Smooth muscle cell of the brain vasculature (primary cell): ENCODE measurements around the gene IL12RB2.

Source experiments
- DNase-seq: peaks from one replicate; pipeline ENCODE4 v3.0.0-alpha.2; 2012; ENCODE audit warnings: low read depth, low spot score

The IL12RB2 gene

DNA sequence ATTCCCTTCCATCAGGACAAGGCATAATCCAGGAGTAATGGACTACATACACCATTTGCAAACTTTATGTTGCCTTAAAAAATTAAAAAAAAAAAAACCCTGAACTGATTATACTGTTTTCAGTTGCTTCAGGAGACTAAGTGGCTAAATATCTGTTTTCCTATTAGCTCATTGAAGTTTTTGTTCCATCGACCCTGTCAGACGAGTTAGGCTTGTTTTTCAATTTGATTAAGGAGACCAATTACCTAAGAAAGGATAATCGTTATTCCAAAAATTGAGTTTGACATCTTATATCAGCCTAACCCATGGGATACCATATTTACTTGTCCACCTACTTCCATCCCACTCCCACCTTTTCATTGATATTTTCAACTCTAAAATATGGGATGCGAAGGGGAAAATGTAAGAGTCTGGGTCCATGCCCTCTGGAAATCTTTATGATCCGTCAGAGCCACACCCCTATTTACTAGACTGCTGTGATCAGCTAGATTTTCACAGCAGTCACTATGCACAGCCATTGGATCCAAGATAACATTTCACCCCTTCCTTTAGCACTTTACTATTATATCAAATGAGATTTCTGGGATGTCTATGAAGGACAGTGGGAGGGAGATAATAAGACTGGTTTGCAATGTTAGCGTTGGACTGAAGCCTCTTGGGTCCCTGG is 41.0 kb downstream of the IL12RB2 start:
- DNase-seq = no peak

DNA sequence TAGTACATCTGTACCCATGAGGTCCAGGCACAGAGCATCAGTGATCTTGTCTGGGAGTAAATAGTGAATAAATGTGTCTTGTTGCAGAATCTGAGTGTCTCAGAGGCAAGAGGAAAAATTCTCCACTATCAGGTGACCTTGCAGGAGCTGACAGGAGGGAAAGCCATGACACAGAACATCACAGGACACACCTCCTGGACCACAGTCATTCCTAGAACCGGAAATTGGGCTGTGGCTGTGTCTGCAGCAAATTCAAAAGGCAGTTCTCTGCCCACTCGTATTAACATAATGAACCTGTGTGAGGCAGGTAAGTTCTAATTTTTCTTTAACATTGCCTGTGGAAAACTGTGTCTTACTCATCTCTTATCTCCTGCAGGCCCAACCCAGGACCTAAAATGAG is 43.1 kb downstream of the IL12RB2 start:
- no peak for DNase-seq

DNA sequence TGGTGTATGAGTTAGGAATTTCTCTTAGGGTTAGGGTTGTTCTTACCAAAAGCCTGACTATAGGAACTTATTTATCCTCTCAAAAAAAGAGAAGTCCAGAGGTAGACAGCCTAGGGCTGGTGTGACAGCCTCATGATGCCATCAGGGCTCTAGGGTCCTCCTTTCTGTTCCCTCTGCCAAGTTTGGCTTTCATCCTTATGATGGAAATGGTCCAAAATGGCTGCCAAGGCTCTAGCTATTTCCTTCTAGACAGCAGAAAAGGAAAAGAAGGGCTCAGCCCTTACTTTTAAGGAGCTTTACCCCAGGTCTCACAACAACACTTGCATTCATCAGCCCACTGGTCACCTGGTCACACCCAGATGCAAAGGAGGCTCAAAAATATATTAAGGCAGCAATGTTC is 44.5 kb downstream of the IL12RB2 start:
- DNase-seq = no peak

DNA sequence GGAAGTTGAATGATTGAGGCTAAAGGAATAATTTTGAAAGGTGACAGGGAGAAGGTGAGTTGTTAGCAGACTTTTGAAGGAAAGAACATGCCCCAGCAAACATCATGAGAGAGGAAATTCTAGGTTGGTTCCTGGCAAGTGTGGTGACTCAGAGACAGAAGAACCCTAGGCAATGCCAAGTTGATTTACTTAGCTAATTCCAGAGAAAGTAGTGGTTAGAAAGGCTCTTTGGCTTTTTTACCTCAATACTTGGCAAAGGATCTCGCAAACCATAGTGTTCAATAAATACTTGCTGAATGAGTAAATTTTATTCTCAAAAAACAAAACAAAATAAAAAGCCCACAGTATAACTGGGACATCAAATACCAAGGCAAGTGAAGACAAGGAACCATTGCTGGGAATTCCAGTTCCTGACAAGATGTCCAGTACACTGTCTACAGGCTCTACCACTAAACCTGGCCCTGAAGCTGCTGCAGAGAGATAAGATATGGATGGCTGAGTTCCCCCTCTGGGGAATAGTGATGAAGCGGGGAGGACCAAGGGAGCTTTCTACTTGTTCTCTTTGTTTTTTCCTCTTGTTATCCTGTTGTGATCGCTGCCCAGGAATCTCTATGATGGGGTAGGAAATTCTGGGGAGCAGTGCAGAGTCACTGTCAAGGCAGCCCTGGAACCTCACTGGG is 48.2 kb downstream of the IL12RB2 start:
- DNase-seq = no peak

DNA sequence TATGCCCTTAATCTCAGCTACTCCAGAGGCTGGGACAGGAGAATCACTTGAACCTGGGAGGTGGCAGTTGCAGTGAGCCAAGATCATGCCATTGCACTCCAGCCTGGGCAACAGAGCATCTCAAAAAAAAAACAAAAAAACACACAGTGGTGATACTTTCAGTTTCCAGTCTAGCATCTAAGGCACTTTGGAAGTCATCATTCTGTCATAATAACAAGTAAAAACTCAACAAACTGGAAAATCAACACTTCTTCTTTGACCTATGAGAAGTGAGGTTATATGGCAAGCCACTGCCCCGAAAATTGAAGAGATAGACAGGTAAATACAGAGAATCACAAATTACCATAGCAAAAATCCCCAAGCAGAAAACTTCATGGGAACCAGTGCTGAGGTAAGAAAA is 51.9 kb downstream of the IL12RB2 start:
- no peak for DNase-seq

DNA sequence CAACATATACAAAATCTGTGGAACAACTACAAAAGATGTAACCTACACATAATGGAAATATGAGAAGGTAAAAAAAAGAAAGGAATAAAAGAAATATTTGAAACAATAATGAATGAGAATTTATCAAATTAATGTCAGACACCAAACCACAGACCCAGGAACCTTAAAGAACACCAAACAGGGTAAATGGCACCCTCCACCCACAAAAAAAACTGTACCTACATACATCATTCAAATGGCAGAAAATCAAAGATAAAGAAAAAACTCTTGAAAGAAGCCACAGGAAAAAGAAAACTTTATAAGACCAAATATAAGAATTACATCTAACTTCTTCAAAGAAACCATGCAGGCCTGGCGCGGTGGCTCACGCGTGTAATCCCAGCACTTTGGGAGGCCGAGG is 54.0 kb downstream of the IL12RB2 start:
- DNase-seq = no peak

DNA sequence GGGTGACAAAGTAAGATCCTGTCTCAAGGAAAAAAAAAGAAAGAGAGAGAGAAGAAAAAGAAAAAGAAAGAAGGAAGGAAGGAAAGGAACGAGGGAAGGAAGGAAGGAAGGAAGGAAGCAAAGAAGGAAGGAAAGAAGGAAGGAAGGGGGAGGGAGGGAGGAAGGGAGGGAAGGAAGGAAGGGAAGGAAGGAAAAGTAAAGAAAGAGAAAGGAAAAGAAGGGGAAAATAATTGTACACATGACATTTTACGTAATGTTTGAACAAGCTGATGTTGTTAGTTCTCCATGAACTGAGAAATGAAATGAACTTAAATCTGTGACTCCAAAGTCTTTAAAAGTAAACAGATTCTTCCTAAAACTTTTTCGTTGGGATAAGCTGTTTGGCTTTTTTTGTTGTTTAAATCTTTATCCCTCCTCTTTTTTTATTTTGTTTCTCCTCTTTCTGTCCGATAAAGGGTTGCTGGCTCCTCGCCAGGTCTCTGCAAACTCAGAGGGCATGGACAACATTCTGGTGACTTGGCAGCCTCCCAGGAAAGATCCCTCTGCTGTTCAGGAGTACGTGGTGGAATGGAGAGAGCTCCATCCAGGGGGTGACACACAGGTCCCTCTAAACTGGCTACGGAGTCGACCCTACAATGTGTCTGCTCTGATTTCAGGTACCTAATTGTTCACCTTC is 59.8 kb downstream of the IL12RB2 start:
- DNase-seq = peak; percentile 12

DNA sequence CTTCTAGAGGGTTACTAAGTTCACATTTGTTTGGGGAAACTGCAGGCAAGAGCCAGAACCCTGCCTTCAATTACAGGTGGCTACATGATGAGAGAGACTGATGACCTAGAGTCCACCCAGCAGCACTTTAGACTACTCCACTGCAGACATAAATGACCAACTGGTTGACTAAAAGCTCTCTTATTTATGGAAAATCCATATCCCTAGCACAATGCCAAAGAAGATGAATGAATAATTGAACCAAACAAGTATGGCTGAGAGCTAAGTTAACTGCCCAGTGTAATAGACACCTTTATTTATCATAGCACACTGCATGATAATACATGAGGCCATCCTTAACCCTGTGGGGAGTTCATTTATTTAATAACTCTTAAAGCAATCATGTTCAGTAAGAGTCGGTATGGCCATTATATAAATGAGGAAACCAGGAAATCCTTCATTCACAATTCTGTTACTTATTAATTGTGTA is 60.4 kb downstream of the IL12RB2 start:
- DNase-seq = no peak

DNA sequence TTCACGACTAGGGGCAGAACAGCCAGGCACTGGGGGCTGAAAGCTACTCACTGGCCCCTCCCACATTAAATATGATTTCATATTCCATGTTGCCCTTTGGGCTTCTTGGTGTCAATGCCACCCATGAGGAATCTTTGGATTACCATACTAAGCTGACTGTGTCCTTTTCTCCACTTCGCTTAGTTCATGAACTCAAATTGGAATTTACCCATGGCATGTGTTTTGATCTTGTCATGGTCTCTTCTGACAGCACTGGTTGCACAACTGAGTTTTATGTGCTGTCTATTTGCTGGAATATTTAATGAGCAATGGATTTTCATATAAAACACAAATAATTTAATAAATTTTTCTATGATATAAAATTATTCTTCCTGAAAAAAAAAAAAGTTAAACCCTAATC is 63.4 kb downstream of the IL12RB2 start:
- no peak for DNase-seq

DNA sequence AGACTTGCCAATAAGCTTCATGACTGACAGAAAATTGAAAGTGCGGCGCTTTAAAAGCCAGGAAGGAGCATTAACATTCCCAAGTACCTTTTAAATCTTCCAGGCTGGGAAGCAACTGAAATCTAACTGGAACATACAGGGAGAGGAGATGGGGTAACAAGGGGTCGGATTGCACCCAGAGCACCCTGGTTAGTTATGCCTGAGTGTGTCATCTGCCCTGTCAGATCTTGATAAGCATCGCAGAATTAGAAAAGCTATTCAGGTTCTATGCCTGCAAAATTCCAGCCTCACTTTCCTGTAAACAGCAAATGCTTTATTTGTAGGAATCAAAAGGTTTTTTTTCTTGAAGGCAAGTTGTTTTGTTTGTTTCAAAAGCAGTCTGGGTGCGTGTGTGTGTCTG is 64.0 kb downstream of the IL12RB2 start:
- DNase-seq = no peak

DNA sequence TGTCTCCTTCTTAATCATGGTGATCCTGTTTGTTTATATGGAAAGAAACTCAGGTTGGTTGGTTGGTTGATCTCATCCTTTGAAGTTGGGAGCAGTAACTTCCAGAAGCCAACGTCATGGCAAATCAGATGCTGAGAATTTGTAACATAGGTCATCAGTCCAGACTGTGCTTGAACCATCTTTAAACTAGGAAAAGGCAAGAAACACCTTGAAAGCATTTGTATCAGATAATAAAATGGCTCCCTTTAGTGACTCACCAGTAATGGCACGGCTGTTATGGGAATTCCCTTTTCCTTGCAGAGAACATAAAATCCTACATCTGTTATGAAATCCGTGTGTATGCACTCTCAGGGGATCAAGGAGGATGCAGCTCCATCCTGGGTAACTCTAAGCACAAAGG is 64.5 kb downstream of the IL12RB2 start:
- DNase-seq = no peak

DNA sequence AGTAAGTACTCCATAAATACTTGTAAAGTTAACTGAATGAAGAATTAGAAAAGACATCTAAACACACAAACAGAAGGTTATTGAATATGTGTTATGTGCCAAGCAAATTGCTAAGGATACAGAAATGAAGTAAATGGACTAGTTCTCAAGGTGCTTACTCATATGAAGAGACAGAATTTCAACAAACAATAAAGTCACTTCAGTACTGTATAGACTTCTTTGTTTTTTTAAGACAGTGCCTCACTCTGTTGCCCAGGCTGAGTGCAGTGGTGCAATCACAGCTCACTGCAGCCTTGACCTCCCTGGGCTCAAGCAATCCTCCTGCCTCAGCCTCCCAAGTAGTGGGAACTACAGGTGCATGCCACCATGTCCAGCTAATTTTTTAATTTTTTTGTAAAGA is 65.2 kb downstream of the IL12RB2 start:
- DNase-seq = no peak

DNA sequence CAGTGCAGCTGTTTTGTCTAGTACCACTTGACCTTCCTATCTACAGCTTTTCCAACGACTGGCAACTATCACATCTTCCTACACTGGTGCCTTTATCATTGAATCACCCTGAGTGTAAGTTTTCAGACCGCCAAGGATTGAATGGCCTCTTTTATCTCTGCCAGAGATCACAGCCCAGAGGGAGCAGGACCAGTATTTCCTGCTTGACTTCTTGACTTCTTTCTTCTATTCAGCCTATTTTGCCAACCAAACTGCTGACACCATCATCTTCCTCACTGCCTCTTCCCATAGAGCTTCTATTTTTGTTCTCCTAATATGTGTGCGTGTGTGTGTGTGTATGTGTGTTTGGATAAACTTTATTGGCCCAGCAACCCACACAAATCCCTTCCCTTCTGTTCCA is 68.7 kb downstream of the IL12RB2 start:
- no peak for DNase-seq

DNA sequence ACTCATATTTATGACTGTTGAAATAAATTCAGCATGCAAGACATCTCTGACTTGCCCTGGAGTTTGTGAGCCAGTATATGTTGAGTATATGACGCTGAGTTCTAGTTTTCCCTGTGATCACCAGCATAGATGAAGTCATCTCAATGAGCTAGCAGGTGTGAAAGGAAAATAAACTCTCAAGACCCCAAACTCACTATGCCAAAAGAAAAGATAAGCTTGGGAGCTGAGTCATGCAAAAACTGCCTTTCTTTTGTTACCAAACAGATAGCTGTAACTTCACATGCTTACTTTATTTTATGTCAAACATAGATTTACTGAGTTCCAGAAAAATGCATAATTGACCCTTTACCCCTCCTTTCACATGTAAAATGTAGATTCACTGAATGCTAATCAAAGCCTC is 69.6 kb downstream of the IL12RB2 start:
- DNase-seq = no peak

DNA sequence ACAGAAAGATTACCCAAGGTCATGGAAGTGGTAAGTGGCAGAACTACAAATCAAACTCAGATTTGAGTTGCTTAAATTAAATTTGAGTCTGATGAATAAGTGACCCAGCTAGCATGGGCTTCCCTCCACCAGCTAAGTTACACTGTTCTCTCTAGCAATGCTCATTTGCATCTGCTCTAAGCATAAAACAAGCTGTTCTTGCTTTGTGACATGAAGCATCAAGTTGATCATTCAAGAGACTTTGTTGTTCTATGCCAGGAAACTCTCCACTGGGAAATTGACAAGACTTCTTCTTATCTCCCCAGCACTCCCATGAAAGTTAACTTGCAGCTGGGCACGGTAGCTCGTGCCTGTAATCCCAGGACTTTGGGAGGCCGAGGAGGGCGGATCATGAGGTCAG is 73.5 kb downstream of the IL12RB2 start:
- no peak for DNase-seq

DNA sequence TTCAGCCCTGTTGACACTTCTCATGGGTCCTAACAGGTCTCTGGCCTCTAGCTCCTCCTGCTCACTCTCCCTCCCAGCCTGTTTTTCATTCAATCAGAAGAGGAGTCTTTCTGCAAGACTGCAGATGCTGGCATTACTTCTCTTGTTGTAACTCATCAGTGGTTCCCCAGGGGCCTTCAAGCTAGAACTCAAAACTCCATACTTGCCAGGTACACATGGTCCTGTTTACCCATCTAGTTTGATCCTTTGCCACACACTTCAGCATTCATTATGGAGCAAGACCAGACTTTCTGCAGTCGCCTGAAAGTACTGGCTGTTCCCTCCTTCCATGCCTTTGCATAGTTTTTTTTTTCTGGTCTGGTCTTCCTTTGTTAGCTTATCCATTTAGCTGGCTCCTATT is 74.6 kb downstream of the IL12RB2 start:
- no peak for DNase-seq

DNA sequence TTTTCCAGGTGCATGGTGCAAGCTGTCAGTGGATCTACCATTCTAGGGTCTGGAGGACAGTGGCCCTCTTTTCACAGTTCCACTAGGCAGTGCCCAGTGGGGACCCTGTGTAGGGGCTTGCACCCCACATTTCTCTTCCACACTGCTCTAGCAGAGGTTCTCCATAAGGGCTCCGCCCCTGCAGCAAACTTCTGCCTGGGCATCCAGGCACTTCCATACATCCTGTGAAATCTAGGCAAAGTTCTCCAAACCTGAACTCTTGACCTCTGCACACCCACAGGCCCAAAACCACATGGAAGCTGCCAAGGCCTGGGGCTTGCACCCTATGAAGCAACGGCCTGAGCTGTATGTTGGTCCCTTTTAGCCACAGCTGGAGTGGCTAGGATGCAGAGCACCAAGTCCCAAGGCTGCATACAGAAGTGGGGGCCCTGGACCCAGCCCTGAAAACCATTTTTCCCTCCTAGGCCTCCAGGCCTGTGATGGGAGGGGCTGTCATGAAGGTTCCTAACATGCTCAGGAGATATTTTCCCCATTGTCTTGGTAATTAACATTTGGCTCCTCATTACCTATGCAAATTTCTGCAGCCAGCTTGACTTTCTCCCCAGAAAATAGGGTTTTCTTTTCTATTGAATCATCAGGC is 76.4 kb downstream of the IL12RB2 start:
- DNase-seq = no peak

DNA sequence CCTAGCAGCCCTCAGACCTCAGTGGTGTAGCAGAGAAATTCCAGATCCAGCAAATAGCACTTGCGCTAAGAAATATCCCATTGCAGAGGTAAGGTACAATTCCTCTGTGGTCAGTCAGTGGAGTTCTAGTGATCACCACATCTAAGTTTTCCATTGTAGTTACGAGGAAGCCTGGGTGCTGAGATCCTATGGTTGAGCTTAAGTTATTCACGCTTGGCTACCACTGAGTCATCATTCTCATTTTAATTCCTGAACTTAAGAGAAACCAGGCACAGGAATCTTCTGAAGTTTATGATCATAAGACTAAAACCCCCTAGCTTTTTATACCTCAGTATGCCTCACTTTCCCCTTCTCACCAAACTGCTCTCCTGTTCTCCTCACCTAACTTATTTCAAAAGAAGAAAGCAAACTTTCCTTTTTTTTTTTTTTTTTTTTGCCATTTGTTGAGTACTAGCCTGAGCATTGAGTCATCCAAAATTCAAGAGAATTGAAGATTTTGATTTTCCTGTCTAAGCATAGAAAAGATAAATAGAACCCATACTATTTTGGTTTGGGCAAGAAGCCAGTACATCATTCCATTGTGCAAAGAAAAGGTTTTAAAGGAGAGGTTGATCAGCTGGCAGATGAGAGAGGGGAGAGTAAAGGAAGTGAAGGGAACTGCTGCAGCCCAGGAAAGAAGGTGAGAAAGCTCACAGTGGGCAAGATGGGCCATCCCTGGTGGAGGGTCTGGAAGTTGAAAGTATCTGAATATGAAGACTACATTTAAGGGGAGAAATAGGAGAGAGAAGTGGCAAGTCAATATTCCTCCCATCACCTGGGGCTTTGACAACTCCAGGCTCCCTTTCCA is 82.6 kb downstream of the IL12RB2 start:
- DNase-seq = peak; percentile 12

DNA sequence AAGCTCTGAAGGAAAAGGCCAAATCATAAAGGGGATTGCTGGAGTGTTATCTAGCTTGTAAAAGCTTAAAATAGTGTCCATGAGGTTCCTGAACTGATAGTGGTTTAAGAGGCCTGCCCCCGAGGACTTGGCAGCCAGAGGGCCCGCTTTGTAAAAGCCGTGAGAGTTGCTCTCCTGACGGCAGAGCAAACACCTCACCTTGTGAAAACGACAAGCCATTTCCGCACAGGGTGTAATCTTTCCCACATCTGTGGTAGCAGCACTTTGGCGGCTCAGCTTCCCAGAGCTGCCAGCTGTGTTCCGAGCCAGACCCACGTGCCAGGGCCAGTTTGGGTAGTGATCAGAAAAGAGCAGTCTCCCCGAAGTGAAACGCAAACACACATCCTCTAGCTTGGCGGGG is 85.6 kb downstream of the IL12RB2 start:
- DNase-seq = no peak

DNA sequence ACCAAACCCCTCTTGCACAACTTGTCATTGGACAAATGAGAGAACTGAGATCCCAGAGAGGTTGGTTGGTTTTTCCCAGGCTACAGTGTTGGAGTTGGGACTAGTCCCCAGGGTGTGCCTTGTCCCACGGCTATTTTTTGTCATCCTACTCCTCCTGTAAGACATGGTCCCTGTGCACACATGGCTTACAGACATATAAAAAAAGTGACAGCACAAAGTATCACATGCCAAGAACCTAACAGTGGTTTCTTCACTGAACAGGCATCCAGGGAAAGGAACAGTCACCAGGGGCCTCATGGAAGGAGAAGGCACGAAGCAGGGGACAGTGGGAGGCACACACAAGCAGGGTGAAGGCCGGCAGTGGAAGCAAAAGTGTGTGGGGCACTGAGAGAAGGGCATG is 86.1 kb downstream of the IL12RB2 start:
- DNase-seq = no peak

DNA sequence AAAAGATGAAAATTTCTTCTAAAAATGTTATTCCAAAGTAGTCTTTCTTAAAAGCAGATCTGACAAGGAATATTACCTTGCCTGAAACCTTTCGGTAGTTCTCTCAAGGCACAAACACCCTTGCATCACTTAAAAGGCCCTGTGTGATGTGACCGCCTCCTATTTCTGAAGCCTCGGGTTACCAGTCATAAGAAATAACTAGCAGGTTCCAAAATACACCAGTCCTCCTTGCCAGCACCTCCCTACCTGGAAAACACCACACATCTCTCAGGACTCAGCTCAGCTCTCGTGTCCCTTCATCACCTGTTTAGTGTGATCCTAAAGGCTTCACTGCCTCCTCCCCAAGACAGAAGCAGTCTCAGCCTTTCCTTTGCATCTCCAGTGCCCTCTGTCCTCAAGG is 86.9 kb downstream of the IL12RB2 start:
- DNase-seq = no peak
